Mesenchymal stem cell (in vitro differentiated cells and primary cell): ENCODE results near the gene FKBP14. TPM values are rescaled to one million over a fixed set of nuclear protein-coding genes. Genes with fewer than 3 reads are reported as not detected.

ENCODE experiments used
- DNase-seq: peaks from one replicate; pipeline ENCODE4 v3.0.0-alpha.2; 2013
- H2AFZ ChIP-seq: one replicate; pipeline ENCODE4 v1.6.1; 2013; ENCODE audit warnings: low read depth, mild to moderate bottlenecking, control low read depth, inconsistent platforms, low read length, moderate library complexity
- H2AK5ac ChIP-seq: 2 replicates; pipeline ENCODE4 v1.6.1; 2013; ENCODE audit warnings: low read length, moderate library complexity, mild to moderate bottlenecking, inconsistent platforms; ENCODE audit not compliant: severe bottlenecking
- H2BK120ac ChIP-seq: one replicate; pipeline ENCODE4 v1.6.1; 2013; ENCODE audit warnings: low read depth, mild to moderate bottlenecking, inconsistent platforms, low read length, moderate library complexity
- H2BK12ac ChIP-seq, 2 experiments: one replicate each; pipeline ENCODE4 v1.6.1; 2013; ENCODE audit warnings: inconsistent platforms in 2 of 2, low read length in 2 of 2, mild to moderate bottlenecking in 2 of 2, moderate library complexity in 2 of 2, control low read depth in 1 of 2
- H2BK15ac ChIP-seq: one replicate; pipeline ENCODE4 v1.6.1; 2013; ENCODE audit warnings: mild to moderate bottlenecking, low read depth, inconsistent platforms; ENCODE audit not compliant: poor library complexity, severe bottlenecking
- H2BK5ac ChIP-seq: 2 replicates; pipeline ENCODE4 v1.6.1; 2013; ENCODE audit warnings: low read depth, mild to moderate bottlenecking, low read length, control low read depth, inconsistent platforms; ENCODE audit not compliant: poor library complexity, severe bottlenecking
- H3K14ac ChIP-seq, 2 experiments: one replicate each; pipeline ENCODE4 v1.6.1; 2013; ENCODE audit warnings: inconsistent platforms in 2 of 2, low read length in 2 of 2, control low read depth in 1 of 2, mild to moderate bottlenecking in 1 of 2, moderate library complexity in 1 of 2
- H3K18ac ChIP-seq, 2 experiments: one replicate each; pipeline ENCODE4 v1.6.1; 2013; ENCODE audit warnings: inconsistent platforms in 2 of 2, low read length in 2 of 2, control low read depth in 1 of 2, low read depth in 1 of 2, mild to moderate bottlenecking in 1 of 2
- H3K23ac ChIP-seq, 2 experiments: one replicate each; pipeline ENCODE4 v1.6.1; 2013; ENCODE audit warnings: inconsistent platforms in 2 of 2, low read length in 2 of 2, mild to moderate bottlenecking in 2 of 2, moderate library complexity in 2 of 2, control low read depth in 1 of 2
- H3K27ac ChIP-seq: 2 replicates; pipeline ENCODE4 v1.5.1; 2013; ENCODE audit warnings: mild to moderate bottlenecking, moderate library complexity, low read length, control low read depth, inconsistent platforms; ENCODE audit not compliant: poor library complexity, severe bottlenecking
- H3K27me3 ChIP-seq, 2 experiments: 2 replicates each; pipeline versions ENCODE4 v1.6.1 to v1.7.0; 2013; ENCODE audit warnings: low read length in 2 of 2, mild to moderate bottlenecking in 2 of 2, moderate library complexity in 2 of 2, control low read depth in 1 of 2, inconsistent platforms in 1 of 2; ENCODE audit not compliant: control insufficient read depth in 1 of 2, insufficient read depth in 1 of 2
- H3K36me3 ChIP-seq, 2 experiments: 2 replicates each; pipeline versions ENCODE4 v1.6.1 to v1.7.0; 2013; ENCODE audit warnings: low read length in 2 of 2, control low read depth in 1 of 2, inconsistent platforms in 1 of 2, low read depth in 1 of 2, mild to moderate bottlenecking in 1 of 2; ENCODE audit not compliant: insufficient read depth in 2 of 2, control insufficient read depth in 1 of 2
- H3K4ac ChIP-seq, 2 experiments: one replicate each; pipeline ENCODE4 v1.6.1; 2013; ENCODE audit warnings: inconsistent platforms in 2 of 2, low read length in 2 of 2, mild to moderate bottlenecking in 2 of 2, moderate library complexity in 2 of 2, control low read depth in 1 of 2, low read depth in 1 of 2
- H3K4me1 ChIP-seq: 2 replicates; pipeline ENCODE4 v1.6.1; 2013; ENCODE audit warnings: low read depth, low read length, control low read depth; ENCODE audit not compliant: control insufficient read depth, insufficient read depth
- H3K4me2 ChIP-seq: 2 replicates; pipeline ENCODE4 v1.6.1; 2013; ENCODE audit warnings: low read length, mild to moderate bottlenecking, inconsistent platforms; ENCODE audit not compliant: poor library complexity, severe bottlenecking
- H3K4me3 ChIP-seq, 2 experiments: 2 replicates each; pipeline versions ENCODE4 v1.5.1 to v1.7.0; 2013; ENCODE audit warnings: low read length in 2 of 2, mild to moderate bottlenecking in 2 of 2, control low read depth in 1 of 2, low read depth in 1 of 2; ENCODE audit not compliant: insufficient read depth in 1 of 2
- H3K79me1 ChIP-seq: replicated peaks from 2 replicates; pipeline ENCODE4 v1.6.1; 2013; ENCODE audit warnings: mild to moderate bottlenecking, control low read depth, low read length, inconsistent platforms; ENCODE audit not compliant: poor library complexity, severe bottlenecking
- H3K9ac ChIP-seq: 2 replicates; pipeline ENCODE4 v1.7.0; 2013; ENCODE audit warnings: mild to moderate bottlenecking, low read length, moderate library complexity
- H3K9me3 ChIP-seq: 2 replicates; pipeline ENCODE4 v1.7.0; 2013; ENCODE audit warnings: mild to moderate bottlenecking, low read length; ENCODE audit not compliant: control insufficient read depth
- H4K8ac ChIP-seq: one replicate; pipeline ENCODE4 v1.6.1; 2013; ENCODE audit warnings: inconsistent platforms, mild to moderate bottlenecking, low read length, moderate library complexity
- H4K91ac ChIP-seq: one replicate; pipeline ENCODE4 v1.6.1; 2013; ENCODE audit warnings: mild to moderate bottlenecking, low read length, inconsistent platforms
- WGBS: methylation state at CpG from one replicate; pipeline ENCODE4 v1.1.7; 2013; ENCODE audit warnings: mixed read lengths; 5-methylcytosine and 5-hydroxymethylcytosine counted together
- polyA plus RNA-seq, 2 experiments: library from polyadenylated mRNA; stranded (reverse); fragments of 200-250 nt; gene quantifications; one replicate each; pipeline ENCODE4 v1.2.3, GENCODE V29; 2013

The FKBP14 gene, protein sequence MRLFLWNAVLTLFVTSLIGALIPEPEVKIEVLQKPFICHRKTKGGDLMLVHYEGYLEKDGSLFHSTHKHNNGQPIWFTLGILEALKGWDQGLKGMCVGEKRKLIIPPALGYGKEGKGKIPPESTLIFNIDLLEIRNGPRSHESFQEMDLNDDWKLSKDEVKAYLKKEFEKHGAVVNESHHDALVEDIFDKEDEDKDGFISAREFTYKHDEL
- 68.8 TPM for polyA plus RNA-seq (2013, experiment 1 of 2)
- polyA plus RNA-seq (2013, experiment 2 of 2), result 69.1 TPM

DNA sequence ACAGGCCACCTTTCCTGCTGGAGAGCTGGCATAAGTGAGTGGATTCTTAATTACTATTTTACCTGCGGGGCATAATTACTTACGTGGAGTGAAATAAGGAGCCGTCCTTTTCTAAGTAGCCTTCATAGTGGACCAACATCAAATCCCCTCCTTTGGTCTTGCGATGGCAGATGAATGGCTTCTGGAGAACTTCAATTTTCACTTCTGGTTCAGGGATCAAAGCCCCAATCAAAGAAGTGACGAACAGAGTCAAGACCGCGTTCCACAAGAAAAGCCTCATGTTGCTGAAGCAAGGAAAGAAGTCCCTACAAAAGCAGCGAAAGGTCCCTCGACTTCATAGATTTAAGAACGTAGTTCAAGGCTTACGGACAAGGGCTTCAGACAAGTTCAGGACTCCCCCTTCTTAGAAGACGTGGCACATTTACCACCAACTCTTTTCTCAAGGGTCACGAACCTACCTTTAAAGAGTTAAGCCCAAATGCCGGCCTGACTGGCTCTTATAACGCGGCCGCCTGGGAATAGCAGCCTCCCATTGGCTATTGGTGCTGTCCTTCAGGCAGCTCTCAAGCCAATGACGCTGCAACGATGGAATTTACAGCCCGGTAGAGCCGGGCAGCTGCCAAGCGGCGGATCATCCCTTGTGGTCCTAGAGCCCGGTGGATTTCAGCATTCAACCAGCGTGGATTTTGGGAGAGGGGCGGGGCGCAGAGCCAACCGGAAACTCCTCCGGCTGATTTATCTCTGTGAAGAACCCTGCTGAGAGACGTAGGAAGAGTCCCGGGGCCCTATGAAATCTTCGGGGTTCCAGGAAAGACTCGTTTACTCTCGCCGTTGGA, at the start of gene FKBP14:
FKBP14 (minus strand) TSS at position 474 of the 836 bp plus-strand sequence; CDS start at position 280, 194 bp downstream.
- Histone ChIP-seq H3K14ac (no peak within 1 kb of the TSS), H3K9ac (peak within 1 kb of the TSS; percentile 97), H4K8ac (no peak within 1 kb of the TSS), H3K9me3 (no peaks in the 10 kb centered on the region), H3K4me1 (peaks cover 3% of the 10 kb centered on the region), H2BK12ac (no peak within 1 kb of the TSS), H3K18ac (peak within 1 kb of the TSS in 1 of 2 experiments; percentile 85), H3K27me3 (no peaks in the 10 kb centered on the region), H2BK15ac (no peak within 1 kb of the TSS), H3K79me1 (peaks cover 19% of the 10 kb centered on the region), H3K23ac (no peak within 1 kb of the TSS), H3K4me2 (peak within 1 kb of the TSS; percentile 81), H3K36me3 (no peaks in the 10 kb centered on the region), H2BK120ac (no peak within 1 kb of the TSS), H4K91ac (no peak within 1 kb of the TSS), H2BK5ac (no peak within 1 kb of the TSS), H3K27ac (peak within 1 kb of the TSS; percentile 94), H3K4ac (peak within 1 kb of the TSS in 1 of 2 experiments; percentile 43), H3K4me3 (peak within 1 kb of the TSS; percentile 39 to 97), H2AFZ (peak within 1 kb of the TSS; percentile 54), H2AK5ac (no peak within 1 kb of the TSS)
- DNase-seq, result peak; percentile 100
- WGBS, result under 1% methylated on average over 35 of the region's 35 CpGs

DNA sequence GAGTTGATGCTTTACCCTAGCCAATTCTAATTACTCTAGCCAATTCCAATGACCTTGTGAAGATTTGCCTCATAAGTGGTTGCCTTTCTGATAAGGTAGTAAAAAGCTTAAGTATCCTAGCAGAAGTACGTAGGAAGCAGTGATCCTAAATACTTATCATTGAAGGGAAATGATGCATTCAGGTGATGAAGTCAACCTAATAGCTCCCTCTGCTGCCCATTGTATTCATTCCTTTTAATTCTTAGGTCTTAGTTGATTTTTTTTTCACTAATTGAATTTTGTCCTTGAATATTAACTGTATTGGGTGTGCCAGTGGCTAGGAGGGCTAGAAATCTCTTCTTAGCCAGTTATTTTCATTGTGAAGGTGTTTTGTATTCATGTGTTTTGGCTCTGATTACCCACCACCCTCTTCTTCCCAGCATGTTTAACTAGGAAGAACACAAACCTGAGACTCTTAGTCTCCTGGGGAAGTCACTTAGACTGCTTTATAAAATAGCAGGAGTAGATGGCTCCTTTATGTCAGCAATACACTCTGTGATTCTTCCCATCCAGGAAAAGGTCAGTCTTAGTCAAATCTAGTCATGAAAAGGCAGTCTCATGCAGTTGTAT, 48.0 kb upstream of the FKBP14 start:
- Histone ChIP-seq H2AFZ (no peak overlapping the region), H3K18ac (no peak overlapping the region), H3K9ac (no peak overlapping the region), H3K4me1 (no peaks in the 10 kb centered on the region), H4K8ac (no peak overlapping the region), H2BK12ac (no peak overlapping the region), H3K4ac (no peak overlapping the region), H3K14ac (no peak overlapping the region), H2BK15ac (no peak overlapping the region), H2AK5ac (no peak overlapping the region), H3K36me3 (peaks cover 5 to 29% of the 10 kb centered on the region in 2 experiments), H3K4me2 (no peak overlapping the region), H4K91ac (no peak overlapping the region), H3K9me3 (no peaks in the 10 kb centered on the region), H2BK5ac (no peak overlapping the region), H3K79me1 (peaks cover 6% of the 10 kb centered on the region), H3K4me3 (no peak overlapping the region), H2BK120ac (no peak overlapping the region), H3K27me3 (no peaks in the 10 kb centered on the region), H3K23ac (no peak overlapping the region), H3K27ac (no peak overlapping the region)
- whole genome bisulfite sequencing, result 40% methylated on average over 1 of the region's 1 CpG
- DNase-seq, result peak; percentile 51

DNA sequence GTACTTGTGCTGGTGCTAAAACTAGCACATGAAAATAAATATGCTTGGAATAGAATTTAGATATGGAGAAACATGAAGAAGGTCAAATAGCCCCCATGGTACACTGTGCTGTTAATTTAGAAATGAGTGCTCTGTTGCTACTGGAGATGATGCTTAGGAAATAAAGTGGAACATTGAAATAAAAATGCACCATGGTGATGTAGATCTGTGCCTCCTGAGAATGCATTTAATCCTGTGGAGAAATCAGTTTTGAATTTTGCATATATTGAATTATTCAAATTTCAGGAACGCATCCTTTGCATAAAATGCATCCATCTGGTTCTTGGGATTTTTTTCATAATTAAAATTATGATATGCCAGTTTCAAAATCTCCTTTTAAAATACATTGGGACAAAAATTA, 46.2 kb upstream of the FKBP14 start:
- H3K9me3 ChIP-seq, result no peaks in the 10 kb centered on the region
- H3K4ac ChIP-seq, result no peak overlapping the region
- H3K23ac ChIP-seq, result no peak overlapping the region
- H3K4me1 ChIP-seq, result peaks cover 2% of the 10 kb centered on the region
- H3K4me3 ChIP-seq, result no peak overlapping the region
- H2BK5ac ChIP-seq, result no peak overlapping the region
- H3K79me1 ChIP-seq, result peaks cover 8% of the 10 kb centered on the region
- no peak overlapping the region for H2BK120ac ChIP-seq
- H3K18ac ChIP-seq, result no peak overlapping the region
- H3K14ac ChIP-seq, result no peak overlapping the region
- no peak overlapping the region for H2BK12ac ChIP-seq
- no peak overlapping the region for H3K9ac ChIP-seq
- no peak overlapping the region for H2AK5ac ChIP-seq
- H3K4me2 ChIP-seq, result no peak overlapping the region
- no CpG with 5 or more reads among the region's 1 CpG for WGBS
- no peak for DNase-seq
- no peak overlapping the region for H2AFZ ChIP-seq
- no peak overlapping the region for H4K91ac ChIP-seq
- H2BK15ac ChIP-seq, result no peak overlapping the region
- H3K36me3 ChIP-seq, result peaks cover 3 to 20% of the 10 kb centered on the region in 2 experiments
- no peaks in the 10 kb centered on the region for H3K27me3 ChIP-seq
- H4K8ac ChIP-seq, result no peak overlapping the region
- H3K27ac ChIP-seq, result no peak overlapping the region

DNA sequence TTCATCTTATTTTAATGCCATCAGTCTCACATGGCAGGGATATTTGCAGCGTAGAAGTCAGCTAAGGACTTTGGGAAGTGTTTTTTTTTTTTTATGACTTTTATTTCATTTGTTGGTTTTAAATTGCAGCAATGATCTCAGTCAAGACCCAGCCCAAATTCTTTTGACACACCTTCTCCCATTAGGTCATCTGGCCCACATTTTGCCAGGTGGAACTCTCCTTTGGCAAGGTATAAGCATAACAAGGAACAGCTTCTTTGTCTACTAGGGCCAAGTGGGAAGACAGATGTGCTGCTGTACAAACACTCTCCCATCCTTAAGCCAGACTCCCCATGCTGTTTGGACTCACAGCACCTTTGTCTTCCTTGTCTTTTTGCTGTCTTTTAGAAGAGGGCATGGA, 43.5 kb upstream of the FKBP14 start:
- Histone ChIP-seq H3K9ac (no peak overlapping the region), H3K14ac (no peak overlapping the region), H3K4ac (no peak overlapping the region), H2AK5ac (no peak overlapping the region), H4K8ac (no peak overlapping the region), H3K27ac (no peak overlapping the region), H3K23ac (no peak overlapping the region), H2BK12ac (no peak overlapping the region), H2BK15ac (no peak overlapping the region), H2BK120ac (no peak overlapping the region), H3K9me3 (no peaks in the 10 kb centered on the region), H4K91ac (no peak overlapping the region), H3K4me3 (no peak overlapping the region), H3K4me2 (no peak overlapping the region), H3K79me1 (peaks cover 10% of the 10 kb centered on the region), H3K27me3 (no peaks in the 10 kb centered on the region), H2AFZ (no peak overlapping the region), H3K18ac (no peak overlapping the region), H3K36me3 (peaks cover 3 to 15% of the 10 kb centered on the region in 2 experiments), H2BK5ac (no peak overlapping the region), H3K4me1 (peaks cover 2% of the 10 kb centered on the region)
- no CpG with 5 or more reads among the region's 1 CpG for WGBS
- no peak for DNase-seq
